ENCODE measurements around the gene ALDH3A2. TPM values are rescaled to one million over a fixed set of nuclear protein-coding genes. Genes with fewer than 3 reads are reported as not detected.

ALDH3A2 gene
- 268 TPM for total RNA-seq

GRCh38 chr17:19648475-19649273 lies at the start of gene ALDH3A2:
ALDH3A2 (plus strand) TSS chr17:19648751; CDS start chr17:19648972, 221 bp downstream.
- Histone ChIP-seq H3K27me3 (no peaks in the 10 kb centered on the region), H3K4me3 (peak within 1 kb of the TSS; percentile 74 to 90), H3K9me3 (no peaks in the 10 kb centered on the region), H3K4me1 (peaks cover 61% of the 10 kb centered on the region), H3K36me3 (peaks cover 0 to 7% of the 10 kb centered on the region in 2 donors), H3K27ac (peak within 1 kb of the TSS; percentile 92)
- peak in 1 of 2 donors; percentile 97 for DNase-seq (ENCODE audit: extremely low spot score in 2 of 2)
- intact Hi-C loops (cut with DNase I) = loop anchor here (10.0 kb wide), 1 partner anchor 134 kb away; no protein-coding TSS in a partner anchor
- TF ChIP-seq CTCF (IDR thresholded peaks at IDR 0.05) (peak in 1 of 3 experiments; percentile 7), POLR2AphosphoS5 (IDR thresholded peaks at IDR 0.05; ENCODE audit: insufficient read depth in 1 of 2, low read depth in 1 of 2) (peak; percentile 84 to 100), POLR2A (IDR thresholded peaks at IDR 0.05) (peak in 1 of 2 donors; percentile 84)

GRCh38 chr17:19610311-19610710 lies 38.2 kb upstream of the ALDH3A2 start:
- intact Hi-C loops (cut with DNase I) = no loop called here
- DNase-seq (ENCODE audit: extremely low spot score in 2 of 2) = no peak
- Histone ChIP-seq H3K4me1 (no peaks in the 10 kb centered on the region), H3K27me3 (no peaks in the 10 kb centered on the region), H3K36me3 (no peaks in the 10 kb centered on the region), H3K9me3 (no peaks in the 10 kb centered on the region), H3K4me3 (no peak overlapping the region), H3K27ac (no peak overlapping the region)
- TF ChIP-seq POLR2A (IDR thresholded peaks at IDR 0.05) (no peak), POLR2AphosphoS5 (IDR thresholded peaks at IDR 0.05; ENCODE audit: insufficient read depth in 1 of 2, low read depth in 1 of 2) (no peak)

- H3K4me3 ChIP-seq = no peak overlapping the region
- DNase-seq (ENCODE audit: extremely low spot score in 2 of 2) = no peak
- no peak overlapping the region for H3K27ac ChIP-seq
- no peaks in the 10 kb centered on the region for H3K9me3 ChIP-seq
- no peaks in the 10 kb centered on the region for H3K27me3 ChIP-seq
- TF ChIP-seq POLR2A (IDR thresholded peaks at IDR 0.05) = no peak
- H3K4me1 ChIP-seq = no peaks in the 10 kb centered on the region
- intact Hi-C loops (cut with DNase I) = no loop called here
- no peaks in the 10 kb centered on the region for H3K36me3 ChIP-seq
These were observed 37.7 kb upstream of the ALDH3A2 start for GRCh38 chr17:19610879-19611278.

- Histone ChIP-seq H3K27me3 (no peaks in the 10 kb centered on the region), H3K4me3 (no peak overlapping the region), H3K27ac (no peak overlapping the region), H3K36me3 (no peaks in the 10 kb centered on the region), H3K9me3 (no peaks in the 10 kb centered on the region), H3K4me1 (no peaks in the 10 kb centered on the region)
- no peak for DNase-seq (ENCODE audit: extremely low spot score in 2 of 2)
- TF ChIP-seq POLR2AphosphoS5 (IDR thresholded peaks at IDR 0.05; ENCODE audit: insufficient read depth in 1 of 2, low read depth in 1 of 2) = no peak
- no peak for TF ChIP-seq POLR2A (IDR thresholded peaks at IDR 0.05)
- no peak for TF ChIP-seq CTCF (IDR thresholded peaks at IDR 0.05)
- intact Hi-C loops (cut with DNase I) = no loop called here
These were observed 34.6 kb upstream of the ALDH3A2 start for GRCh38 chr17:19613979-19614378.

GRCh38 chr17:19614900-19615299 lies 33.7 kb upstream of the ALDH3A2 start:
- intact Hi-C loops (cut with DNase I) = no loop called here
- H3K4me3 ChIP-seq = no peak overlapping the region
- no peak overlapping the region for H3K27ac ChIP-seq
- no peaks in the 10 kb centered on the region for H3K27me3 ChIP-seq
- TF ChIP-seq POLR2A (IDR thresholded peaks at IDR 0.05) (no peak), CTCF (IDR thresholded peaks at IDR 0.05) (no peak), POLR2AphosphoS5 (IDR thresholded peaks at IDR 0.05; ENCODE audit: insufficient read depth in 1 of 2, low read depth in 1 of 2) (no peak)
- H3K9me3 ChIP-seq = no peaks in the 10 kb centered on the region
- DNase-seq (ENCODE audit: extremely low spot score in 2 of 2) = no peak
- H3K4me1 ChIP-seq = no peaks in the 10 kb centered on the region
- no peaks in the 10 kb centered on the region for H3K36me3 ChIP-seq

- intact Hi-C loops (cut with DNase I) = no loop called here
- Histone ChIP-seq H3K4me3 (no peak overlapping the region), H3K36me3 (no peaks in the 10 kb centered on the region), H3K27ac (no peak overlapping the region), H3K9me3 (peaks cover 4% of the 10 kb centered on the region), H3K4me1 (no peaks in the 10 kb centered on the region), H3K27me3 (no peaks in the 10 kb centered on the region)
- no peak for DNase-seq (ENCODE audit: extremely low spot score in 2 of 2)
- TF ChIP-seq POLR2AphosphoS5 (IDR thresholded peaks at IDR 0.05; ENCODE audit: insufficient read depth in 1 of 2, low read depth in 1 of 2) = no peak
- TF ChIP-seq POLR2A (IDR thresholded peaks at IDR 0.05) = no peak
- no peak for TF ChIP-seq CTCF (IDR thresholded peaks at IDR 0.05)
These were observed 30.5 kb upstream of the ALDH3A2 start for GRCh38 chr17:19618015-19618414.
